Measurements from ENCODE around the gene RNF212. TPM values are rescaled to one million over a fixed set of nuclear protein-coding genes. Genes with fewer than 3 reads are reported as not detected.

Gene RNF212
- total and polyA plus RNA-seq, 2 donors (not counting 3 experiments of a cell fraction or from before 2014, with no cell fraction given) = 2.3 to 2.8 TPM

DNA sequence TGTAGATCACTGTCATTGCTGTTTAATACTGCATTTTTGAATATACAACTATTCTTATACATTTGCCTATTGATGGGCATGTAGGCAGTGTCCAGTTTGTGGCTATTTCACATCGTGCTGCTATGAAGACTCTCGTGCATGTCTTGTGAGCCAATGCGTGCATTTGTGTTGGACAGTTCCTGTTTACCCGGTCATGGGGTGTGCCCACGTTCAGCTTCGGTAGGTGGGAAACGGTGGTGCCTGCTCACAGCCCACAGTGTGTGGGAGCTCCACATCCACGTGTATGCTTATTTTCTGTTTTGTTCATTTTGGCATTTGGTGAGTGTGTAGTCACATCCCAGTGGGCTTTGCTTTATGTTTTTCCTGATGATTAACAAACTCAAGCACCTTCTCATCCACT is 19.7 kb upstream of the RNF212 start:
- no TSS peak for BruUV-seq (replicated peaks)
- no peaks in the 10 kb centered on the region for H3K79me2 ChIP-seq (ENCODE audit: control insufficient read depth, insufficient read depth, low read length)
- intact Hi-C loops (cut with micrococcal nuclease) (no loop called here), dilution Hi-C loops (cut with MboI; ENCODE audit: extremely low pct_ligation_motif_present, low sequenced_read_pairs) (no loop called here)
- H4K20me1 ChIP-seq (replicated peaks; ENCODE audit: control insufficient read depth, extremely low read depth, insufficient read depth, low read length) = no peaks in the 10 kb centered on the region
- DNase-seq (ENCODE audit: low read depth, low spot score) (no peak), FAIRE-seq (no peak)
- H3K4me2 ChIP-seq (ENCODE audit: insufficient read depth, low read length) = no peak overlapping the region
- CTCF ChIA-PET = interaction anchor here (3.0 to 4.4 kb wide), 2 partner anchors 134 to 219 kb away, joined by 15 to 78 read pairs; no protein-coding TSS in a partner anchor
- H3K4me1 ChIP-seq (ENCODE audit: control insufficient read depth, extremely low read depth, insufficient read depth, low read length) = no peaks in the 10 kb centered on the region
- no peak overlapping the region for H3K4me3 ChIP-seq (replicated peaks in 1 of 3; ENCODE audit: insufficient read depth in 1 of 3, low read depth in 1 of 3, low read length in 3 of 3)
- POLR2A ChIA-PET = no interaction called here
- TF ChIP-seq, protein P1, sequence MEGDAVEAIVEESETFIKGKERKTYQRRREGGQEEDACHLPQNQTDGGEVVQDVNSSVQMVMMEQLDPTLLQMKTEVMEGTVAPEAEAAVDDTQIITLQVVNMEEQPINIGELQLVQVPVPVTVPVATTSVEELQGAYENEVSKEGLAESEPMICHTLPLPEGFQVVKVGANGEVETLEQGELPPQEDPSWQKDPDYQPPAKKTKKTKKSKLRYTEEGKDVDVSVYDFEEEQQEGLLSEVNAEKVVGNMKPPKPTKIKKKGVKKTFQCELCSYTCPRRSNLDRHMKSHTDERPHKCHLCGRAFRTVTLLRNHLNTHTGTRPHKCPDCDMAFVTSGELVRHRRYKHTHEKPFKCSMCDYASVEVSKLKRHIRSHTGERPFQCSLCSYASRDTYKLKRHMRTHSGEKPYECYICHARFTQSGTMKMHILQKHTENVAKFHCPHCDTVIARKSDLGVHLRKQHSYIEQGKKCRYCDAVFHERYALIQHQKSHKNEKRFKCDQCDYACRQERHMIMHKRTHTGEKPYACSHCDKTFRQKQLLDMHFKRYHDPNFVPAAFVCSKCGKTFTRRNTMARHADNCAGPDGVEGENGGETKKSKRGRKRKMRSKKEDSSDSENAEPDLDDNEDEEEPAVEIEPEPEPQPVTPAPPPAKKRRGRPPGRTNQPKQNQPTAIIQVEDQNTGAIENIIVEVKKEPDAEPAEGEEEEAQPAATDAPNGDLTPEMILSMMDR (IDR thresholded peaks at IDR 0.05; ENCODE audit: extremely low read depth in 1 of 2, insufficient read depth in 1 of 2, low read depth in 1 of 2, low read length in 2 of 2) = no peak
- TF ChIP-seq POLR2A (IDR thresholded peaks at IDR 0.05; ENCODE audit: low read depth, low read length) = no peak
- no peak for TF ChIP-seq POLR2AphosphoS5 (IDR thresholded peaks at IDR 0.05; ENCODE audit: insufficient read depth, low read depth, low read length)
- TF ChIP-seq, protein P2, sequence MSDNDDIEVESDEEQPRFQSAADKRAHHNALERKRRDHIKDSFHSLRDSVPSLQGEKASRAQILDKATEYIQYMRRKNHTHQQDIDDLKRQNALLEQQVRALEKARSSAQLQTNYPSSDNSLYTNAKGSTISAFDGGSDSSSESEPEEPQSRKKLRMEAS (IDR thresholded peaks at IDR 0.05; ENCODE audit: insufficient read depth, insufficient read length) = no peak
- no peak for TF ChIP-seq EZH2 (IDR thresholded peaks at IDR 0.05; ENCODE audit: borderline replicate concordance, low read depth, low read length, severe bottlenecking)
- TF ChIP-seq GATA2 (IDR thresholded peaks at IDR 0.05; ENCODE audit: insufficient read depth, insufficient read length, low read depth, low read length) = no peak
- TF ChIP-seq JUN (IDR thresholded peaks at IDR 0.05; ENCODE audit: borderline replicate concordance, insufficient read depth, insufficient read length, low read depth) = no peak
- TF ChIP-seq MYC (IDR thresholded peaks at IDR 0.05; ENCODE audit: low read depth, low read length) = no peak
- TF ChIP-seq FOS (IDR thresholded peaks at IDR 0.05; ENCODE audit: borderline replicate concordance, insufficient read depth, low read length) = no peak
- H3K36me3 ChIP-seq (ENCODE audit: control insufficient read depth in 2 of 2, extremely low read depth in 1 of 2, insufficient read depth in 2 of 2, low read length in 2 of 2) = no peaks in the 10 kb centered on the region
- no peaks in the 10 kb centered on the region for H3K9me1 ChIP-seq (replicated peaks; ENCODE audit: control insufficient read depth, extremely low read depth, insufficient read depth, low read length)
- H3K27ac ChIP-seq (ENCODE audit: insufficient read depth, low read depth, low read length) = no peak overlapping the region
- no peak overlapping the region for H3K9ac ChIP-seq (replicated peaks; ENCODE audit: extremely low read depth, insufficient read depth, low read length)
- no peaks in the 10 kb centered on the region for H3K9me3 ChIP-seq (replicated peaks; ENCODE audit: control insufficient read depth, insufficient read depth, low read length)
- no peak overlapping the region for H2AFZ ChIP-seq (ENCODE audit: low read depth, low read length)
- peaks cover 3 to 5% of the 10 kb centered on the region in 2 experiments for H3K27me3 ChIP-seq (ENCODE audit: control insufficient read depth in 2 of 2, insufficient read depth in 2 of 2, low read length in 2 of 2)
